Activated CD4-positive, alpha-beta T cell treated with anti-CD3 and anti-CD28 coated beads, Interleukin-2, amount 10 ng/mL, durations not matched to agents 7 days and 5 days (primary cell): ENCODE results near the gene ITGB1. TPM values are rescaled to one million over a fixed set of nuclear protein-coding genes. Genes with fewer than 3 reads are reported as not detected.
"Not testable (repeated sequence)": the region's sequence is repeated elsewhere in the genome, so short reads cannot be mapped to it uniquely, and the experiment has no call there.

ENCODE experiments used
- CTCF ChIA-PET: fragments of 350-600 bp; sonication (Branson Sonifier 250); formaldehyde crosslinking; loops from one replicate; lab custom pipeline; 2021; ENCODE audit warnings: antibody characterized with exemption; lab: Charles Lee
- POLR2A ChIA-PET: fragments of 350-600 bp; sonication (Branson Sonifier 250); formaldehyde crosslinking; loops from one replicate; lab custom pipeline; 2021; ENCODE audit warnings: antibody characterized with exemption; lab: Charles Lee
- DNase-seq: peaks from one replicate; pipeline ENCODE4 v3.0.0-alpha.2; 2020
- H3K27ac Mint-ChIP-seq: one replicate; pipeline ENCODE4 v1.8.0; 2021; ENCODE audit warnings: mild to moderate bottlenecking, moderate library complexity, mixed read lengths
- H3K27me3 Mint-ChIP-seq: one replicate; pipeline ENCODE4 v1.8.0; 2021; ENCODE audit warnings: mixed read lengths
- H3K36me3 Mint-ChIP-seq: one replicate; pipeline ENCODE4 v1.8.0; 2021; ENCODE audit warnings: low read depth, mixed read lengths
- H3K4me1 Mint-ChIP-seq: one replicate; pipeline ENCODE4 v1.8.0; 2021; ENCODE audit warnings: mixed read lengths
- H3K4me3 Mint-ChIP-seq: one replicate; pipeline ENCODE4 v1.8.0; 2021; ENCODE audit warnings: mild to moderate bottlenecking, moderate library complexity, mixed read lengths
- H3K9me3 Mint-ChIP-seq: one replicate; pipeline ENCODE4 v1.8.0; 2021; ENCODE audit warnings: mixed read lengths
- total RNA-seq, 2 experiments: library from RNA; stranded (reverse); gene quantifications; one replicate each; pipeline ENCODE4 v1.2.3, GENCODE V29; 2021

The ITGB1 gene
- 10 to 100 TPM; 89.4 to 98.4 TPM for total RNA-seq

GRCh38 chr10:32958085-32959005 lies at the start of gene ITGB1:
Gene ITGB1 (minus strand): TSS chr10:32958230. CDS start chr10:32935558, 22,672 bp downstream.
- ChIA-PET CTCF (no interaction called here), POLR2A (no interaction called here)
- peak within 1 kb of the TSS; percentile 81 for H3K4me3 Mint-ChIP-seq
- DNase-seq, result peak; percentile 85
- H3K27me3 Mint-ChIP-seq, result peaks cover 11% of the 10 kb centered on the region
- H3K36me3 Mint-ChIP-seq, result peaks cover 10% of the 10 kb centered on the region
- H3K9me3 Mint-ChIP-seq, result no peaks in the 10 kb centered on the region
- H3K27ac Mint-ChIP-seq, result peak within 1 kb of the TSS; percentile 89
- peaks cover 47% of the 10 kb centered on the region for H3K4me1 Mint-ChIP-seq

DNA sequence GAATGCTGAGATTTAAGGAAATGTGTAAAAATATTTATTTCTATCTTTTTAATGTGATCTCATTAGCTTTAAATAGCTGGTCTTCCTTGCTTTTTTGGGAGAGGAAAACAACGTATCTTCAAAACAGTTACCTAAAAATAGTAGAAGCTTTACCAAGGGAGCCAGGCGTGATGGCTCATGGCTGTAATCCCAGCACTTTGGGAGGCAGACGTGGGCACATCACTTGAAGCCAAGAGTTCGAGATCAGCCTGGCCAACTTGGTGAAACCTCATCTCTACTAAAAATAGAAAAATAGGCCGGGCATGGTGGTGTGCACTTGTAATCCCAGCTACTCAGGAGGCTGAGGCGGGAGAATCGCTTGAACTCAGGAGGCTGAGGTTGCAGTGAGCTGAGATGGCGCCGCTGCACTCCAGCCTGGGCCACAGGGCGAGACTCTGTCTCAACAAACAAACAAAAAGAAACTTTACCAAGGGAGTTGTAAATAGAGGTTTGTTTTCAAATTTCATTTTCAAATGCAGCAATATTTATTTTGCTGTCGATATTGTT lies 48.4 kb upstream of the ITGB1 start:
- Mint-ChIP-seq H3K27ac (no peak overlapping the region), H3K36me3 (no peaks in the 10 kb centered on the region), H3K4me1 (peaks cover 46% of the 10 kb centered on the region), H3K27me3 (peaks cover 11% of the 10 kb centered on the region), H3K9me3 (no peaks in the 10 kb centered on the region), H3K4me3 (no peak overlapping the region)
- DNase-seq, result no peak
- CTCF ChIA-PET, result interaction anchor here (1.1 kb wide), 1 partner anchor 615 kb away, joined by 3 read pairs; no protein-coding TSS in a partner anchor
- POLR2A ChIA-PET, result no interaction called here

DNA sequence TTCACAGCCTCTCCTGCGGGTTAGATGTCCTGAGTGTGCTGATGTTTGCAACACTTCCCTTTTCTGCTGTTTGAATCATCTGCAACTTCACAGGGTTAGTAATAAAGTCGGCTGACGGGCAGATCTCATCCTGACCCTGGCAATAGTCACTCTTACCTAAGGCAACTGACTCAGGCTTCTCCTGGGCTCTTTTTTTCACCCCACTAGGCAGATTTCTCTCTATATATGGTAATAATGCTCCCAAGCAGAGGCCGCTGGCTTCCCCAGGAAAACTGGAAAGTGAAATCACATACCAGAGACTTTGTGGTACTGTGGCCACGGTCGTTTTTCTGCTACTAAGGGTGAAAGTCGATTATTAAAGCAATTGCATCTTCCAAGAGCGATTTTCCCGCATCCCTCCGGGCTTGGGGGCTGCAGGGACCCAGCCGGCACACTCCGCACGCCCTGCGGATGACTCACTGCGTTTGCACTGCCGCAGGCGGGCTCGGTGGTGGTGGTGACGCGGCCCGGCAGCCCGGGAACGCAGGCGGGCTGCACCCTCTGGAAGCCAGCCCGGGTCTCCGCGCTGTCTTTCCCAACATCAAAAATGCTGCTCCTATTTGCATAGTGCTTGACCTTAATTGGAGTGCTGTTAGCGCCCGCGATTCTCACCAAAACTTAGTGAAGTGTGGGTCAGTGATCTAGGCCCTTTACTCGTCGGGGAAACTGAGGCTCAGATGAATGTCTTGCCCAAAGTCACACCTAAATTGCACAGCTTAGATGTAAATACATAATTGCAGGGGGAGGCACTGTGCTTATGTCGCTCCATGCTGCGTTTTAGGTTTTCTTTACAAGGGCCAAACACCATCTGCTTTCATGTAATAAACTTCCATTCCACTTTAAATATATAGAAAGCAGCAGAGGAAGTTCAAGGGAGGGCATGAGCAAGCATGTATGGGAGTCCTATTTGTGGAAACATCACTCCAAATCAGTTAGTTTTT lies 47.6 kb upstream of the ITGB1 start:
- Mint-ChIP-seq H3K27ac (no peak overlapping the region), H3K9me3 (no peaks in the 10 kb centered on the region), H3K36me3 (no peaks in the 10 kb centered on the region), H3K27me3 (peaks cover 10% of the 10 kb centered on the region), H3K4me1 (peaks cover 42% of the 10 kb centered on the region), H3K4me3 (peak overlapping the region; percentile 64)
- DNase-seq, result no peak
- CTCF ChIA-PET, result no interaction called here
- POLR2A ChIA-PET, result no interaction called here

GRCh38 chr10:33001908-33002492 lies 44.0 kb upstream of the ITGB1 start:
- Mint-ChIP-seq H3K9me3 (no peaks in the 10 kb centered on the region), H3K27me3 (peaks cover 5% of the 10 kb centered on the region), H3K4me3 (no peak overlapping the region), H3K4me1 (peaks cover 16% of the 10 kb centered on the region), H3K36me3 (no peaks in the 10 kb centered on the region), H3K27ac (no peak overlapping the region)
- DNase-seq, result no peak
- POLR2A ChIA-PET, result interaction anchor here (0.6 kb wide), 1 partner anchor 556 kb away, joined by 4 read pairs; the partner anchor contains the start of gene CCDC7
- CTCF ChIA-PET, result interaction anchor here (1.4 to 1.9 kb wide), 2 partner anchors 8 to 21 kb away, joined by 6 read pairs; no protein-coding TSS in a partner anchor

GRCh38 chr10:32998060-32998581 lies 40.1 kb upstream of the ITGB1 start:
- H3K4me3 Mint-ChIP-seq, H3K36me3 Mint-ChIP-seq, H3K4me1 Mint-ChIP-seq, H3K9me3 Mint-ChIP-seq, CTCF ChIA-PET, POLR2A ChIA-PET, H3K27me3 Mint-ChIP-seq, DNase-seq, H3K27ac Mint-ChIP-seq: not testable (repeated sequence)

GRCh38 chr10:32995751-32996150 lies 37.7 kb upstream of the ITGB1 start:
- H3K27me3 Mint-ChIP-seq, result peaks cover 5% of the 10 kb centered on the region
- H3K4me3 Mint-ChIP-seq, result no peak overlapping the region
- H3K4me1 Mint-ChIP-seq, result peaks cover 1% of the 10 kb centered on the region
- H3K36me3 Mint-ChIP-seq, result no peaks in the 10 kb centered on the region
- H3K27ac Mint-ChIP-seq, result no peak overlapping the region
- ChIA-PET POLR2A (no interaction called here), CTCF (no interaction called here)
- no peak for DNase-seq
- peaks cover 3% of the 10 kb centered on the region for H3K9me3 Mint-ChIP-seq

DNA sequence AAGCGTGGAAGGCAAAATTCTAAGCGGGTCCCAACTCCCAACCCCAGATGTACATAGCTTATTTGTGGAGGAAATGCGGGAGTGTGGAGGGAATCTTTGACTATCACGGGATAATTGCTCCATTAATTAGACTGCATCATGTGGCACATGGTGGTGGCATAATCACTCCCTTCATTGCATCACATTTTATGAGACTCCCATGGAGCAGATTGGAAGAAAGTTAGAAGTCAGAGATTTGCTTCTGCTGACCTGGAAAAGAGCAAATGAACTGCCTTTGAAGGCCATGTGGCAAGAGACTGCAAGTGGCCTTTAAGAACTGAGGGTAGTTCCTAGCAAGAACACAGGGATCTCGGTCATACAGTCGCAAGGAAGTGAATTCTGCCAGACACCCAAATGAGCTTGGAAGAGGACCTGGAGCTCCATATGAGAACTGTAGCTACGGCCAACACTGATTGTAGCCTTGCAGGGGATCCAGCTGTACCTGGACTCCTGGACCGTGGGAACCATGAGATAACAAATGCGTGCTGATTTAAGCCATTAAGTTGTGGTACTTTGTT lies 37.1 kb upstream of the ITGB1 start:
- peaks cover 3% of the 10 kb centered on the region for H3K9me3 Mint-ChIP-seq
- H3K4me1 Mint-ChIP-seq, result peaks cover 1% of the 10 kb centered on the region
- DNase-seq, result no peak
- ChIA-PET POLR2A (no interaction called here), CTCF (no interaction called here)
- H3K4me3 Mint-ChIP-seq, result no peak overlapping the region
- H3K36me3 Mint-ChIP-seq, result no peaks in the 10 kb centered on the region
- H3K27ac Mint-ChIP-seq, result no peak overlapping the region
- peaks cover 3% of the 10 kb centered on the region for H3K27me3 Mint-ChIP-seq

DNA sequence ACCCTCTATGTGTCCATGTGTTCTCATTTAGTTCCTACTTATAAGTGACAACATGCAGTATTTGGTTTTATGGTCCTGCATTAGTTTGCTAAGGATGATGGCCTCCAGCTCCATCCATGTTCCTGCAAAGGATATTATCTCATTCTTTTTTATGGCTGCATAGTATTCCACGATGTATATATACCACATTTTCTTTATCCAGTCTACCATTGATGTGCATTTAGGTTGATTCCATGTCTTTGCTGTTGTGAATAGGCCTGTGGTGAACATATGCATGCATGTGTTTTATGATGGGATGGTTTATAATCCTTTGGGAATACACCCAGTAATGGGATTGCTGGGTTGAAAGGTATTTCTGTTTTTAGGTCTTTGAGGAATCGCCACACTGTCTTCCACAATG lies 36.6 kb upstream of the ITGB1 start:
- H3K36me3 Mint-ChIP-seq, POLR2A ChIA-PET, H3K27ac Mint-ChIP-seq, DNase-seq, H3K9me3 Mint-ChIP-seq, H3K27me3 Mint-ChIP-seq, H3K4me3 Mint-ChIP-seq, H3K4me1 Mint-ChIP-seq, CTCF ChIA-PET: not testable (repeated sequence)

GRCh38 chr10:32992310-32992709 lies 34.3 kb upstream of the ITGB1 start:
- H3K9me3 Mint-ChIP-seq, H3K27me3 Mint-ChIP-seq, H3K36me3 Mint-ChIP-seq, H3K4me3 Mint-ChIP-seq, DNase-seq, H3K4me1 Mint-ChIP-seq, H3K27ac Mint-ChIP-seq, POLR2A ChIA-PET: not testable (repeated sequence)
- CTCF ChIA-PET, result interaction anchor here (0.6 kb wide), 1 partner anchor 532 kb away, joined by 4 read pairs; no protein-coding TSS in a partner anchor

- CTCF ChIA-PET, result interaction anchor here (0.7 to 1.0 kb wide), 2 partner anchors 10 to 28 kb away, joined by 3 read pairs; no protein-coding TSS in a partner anchor
- peaks cover 3% of the 10 kb centered on the region for H3K9me3 Mint-ChIP-seq
- no peaks in the 10 kb centered on the region for H3K36me3 Mint-ChIP-seq
- H3K27me3 Mint-ChIP-seq, result peaks cover 3% of the 10 kb centered on the region
- H3K4me1 Mint-ChIP-seq, result peaks cover 1% of the 10 kb centered on the region
- no peak for DNase-seq
- H3K27ac Mint-ChIP-seq, result no peak overlapping the region
- H3K4me3 Mint-ChIP-seq, result no peak overlapping the region
- POLR2A ChIA-PET, result no interaction called here
Measured at GRCh38 chr10:32990811-32991210, 32.8 kb upstream of the ITGB1 start.

DNA sequence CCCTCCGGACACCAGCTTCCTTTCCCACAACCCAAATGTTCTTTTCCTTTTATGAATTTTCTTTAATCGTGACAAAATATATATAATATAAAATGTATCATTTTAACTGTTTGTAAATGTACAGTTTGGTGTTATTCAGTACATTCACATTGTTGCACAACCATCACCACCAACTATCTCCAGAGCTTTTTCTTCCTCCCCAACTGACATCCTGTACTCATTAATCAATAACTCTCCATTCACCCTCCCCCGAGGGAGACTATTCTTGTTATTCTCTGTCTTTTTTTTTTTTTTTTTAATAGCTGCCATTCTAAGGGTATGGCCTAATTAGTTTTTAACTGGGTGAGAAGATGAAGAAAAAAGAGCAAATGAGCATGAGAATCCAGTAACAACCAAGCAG lies 30.6 kb upstream of the ITGB1 start:
- CTCF ChIA-PET, result interaction anchor here (0.5 to 2.1 kb wide), 2 partner anchors 12 to 72 kb away, joined by 3 to 6 read pairs; no protein-coding TSS in a partner anchor
- Mint-ChIP-seq H3K9me3 (no peaks in the 10 kb centered on the region), H3K27me3 (peaks cover 3% of the 10 kb centered on the region), H3K27ac (no peak overlapping the region), H3K36me3 (no peaks in the 10 kb centered on the region), H3K4me1 (no peaks in the 10 kb centered on the region), H3K4me3 (no peak overlapping the region)
- no peak for DNase-seq
- POLR2A ChIA-PET, result no interaction called here
